GM18873 (cell line): ENCODE data around the gene LSM10.

ENCODE experiments used
- ATAC-seq: cut with Tn5 transposase; IDR thresholded peaks from one replicate; pipeline ENCODE4 v1.9.1; 2021; ENCODE audit warnings: mild to moderate bottlenecking, moderate library complexity, moderate number of reproducible peaks; ENCODE audit not compliant: unreplicated experiment, low FRiP score

The LSM10 gene

DNA sequence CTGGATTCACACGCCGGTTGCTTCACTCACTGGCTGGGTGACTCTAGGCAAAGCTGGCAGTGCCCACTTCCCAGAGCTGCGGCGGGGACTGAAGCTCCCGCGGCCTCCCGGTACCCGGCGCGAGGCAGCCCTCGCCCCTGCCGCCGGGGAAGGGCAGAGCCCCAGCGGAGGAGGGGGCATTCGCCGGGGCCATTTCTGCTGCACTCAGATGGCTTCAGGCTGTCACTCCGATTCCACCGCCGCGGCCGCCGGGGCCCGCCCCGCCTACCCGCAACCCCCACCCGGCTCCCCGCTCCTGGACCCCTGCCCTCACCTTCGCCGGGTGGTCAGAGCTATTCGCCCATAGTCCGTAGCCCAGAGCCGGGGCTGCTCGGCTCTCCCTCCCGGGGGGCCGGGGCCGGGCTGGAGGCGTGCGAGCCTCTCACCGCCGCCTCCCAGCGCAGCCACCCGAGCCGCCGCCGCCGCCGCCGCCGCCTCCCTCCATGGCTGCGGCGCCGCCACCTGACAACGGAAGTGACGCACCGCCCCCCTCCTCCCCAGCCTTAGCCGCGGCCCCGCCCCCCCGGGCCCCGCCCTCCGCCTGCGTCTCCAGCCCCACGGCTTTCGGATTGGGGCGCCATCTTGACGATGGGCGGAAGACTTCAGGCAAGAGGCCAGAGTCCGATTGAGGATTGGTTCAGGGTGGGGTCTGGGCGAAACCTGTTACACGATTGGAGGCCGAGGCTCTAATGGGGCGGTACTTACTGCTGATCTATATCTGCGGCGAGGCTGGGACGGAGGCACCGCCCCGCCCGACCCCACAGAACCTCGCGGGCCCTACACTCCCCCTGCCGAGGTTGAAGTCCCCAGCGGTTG lies 12.1 kb downstream of the LSM10 start, which contains the start of gene STK40:
STK40 (minus strand) TSS at position 515 of the 855 bp plus-strand sequence. CDS start 24,592 bp downstream, outside the sequence.
- peak; percentile 85 for ATAC-seq

- ATAC-seq = peak; percentile 3
Observed at GRCh38 chr1:36384542-36385409, 12.9 kb downstream of the LSM10 start.

DNA sequence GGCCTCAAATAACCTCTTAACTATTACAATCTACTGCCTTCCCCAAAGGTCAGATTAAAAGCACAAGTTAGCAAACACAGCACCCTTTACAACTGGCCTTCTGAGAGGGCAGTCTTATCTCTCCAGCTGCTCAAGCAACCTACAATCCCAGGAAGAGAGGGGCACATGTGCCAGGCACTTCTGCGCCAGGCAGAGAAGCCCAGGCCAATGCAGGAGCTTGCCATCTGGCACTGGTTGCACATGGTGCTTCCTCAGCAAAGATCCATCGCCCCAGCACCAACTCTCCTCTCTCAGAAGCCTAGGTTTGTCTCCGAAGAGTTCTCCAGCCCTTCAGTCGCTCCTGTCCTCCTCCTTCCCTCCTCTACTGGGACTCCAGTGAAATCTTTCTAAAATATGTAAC lies 14.5 kb downstream of the LSM10 start:
- no peak for ATAC-seq

- no peak for ATAC-seq
Observed at GRCh38 chr1:36382669-36383068, 15.0 kb downstream of the LSM10 start.

GRCh38 chr1:36382231-36382630 lies 15.5 kb downstream of the LSM10 start:
- ATAC-seq = no peak

DNA sequence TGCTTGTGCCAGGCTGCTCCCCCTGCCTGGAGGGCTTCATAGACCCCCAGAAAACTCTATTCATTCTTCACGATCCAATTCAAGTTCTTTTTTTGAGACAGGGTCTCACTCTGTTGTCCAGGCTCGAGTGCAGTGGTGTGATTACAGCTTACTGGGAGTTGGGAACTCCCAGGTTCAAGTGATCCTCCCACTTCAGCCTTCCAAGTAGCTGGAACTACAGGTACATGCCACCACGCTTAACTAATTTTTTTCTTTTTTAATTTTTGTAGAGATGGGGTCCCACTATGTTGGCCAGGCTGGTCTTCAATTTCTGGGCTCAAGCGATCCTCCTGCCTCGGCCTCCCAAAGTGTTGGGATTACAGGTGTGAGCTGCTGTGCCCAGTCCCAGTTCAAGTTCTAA lies 16.3 kb downstream of the LSM10 start:
- no peak for ATAC-seq

DNA sequence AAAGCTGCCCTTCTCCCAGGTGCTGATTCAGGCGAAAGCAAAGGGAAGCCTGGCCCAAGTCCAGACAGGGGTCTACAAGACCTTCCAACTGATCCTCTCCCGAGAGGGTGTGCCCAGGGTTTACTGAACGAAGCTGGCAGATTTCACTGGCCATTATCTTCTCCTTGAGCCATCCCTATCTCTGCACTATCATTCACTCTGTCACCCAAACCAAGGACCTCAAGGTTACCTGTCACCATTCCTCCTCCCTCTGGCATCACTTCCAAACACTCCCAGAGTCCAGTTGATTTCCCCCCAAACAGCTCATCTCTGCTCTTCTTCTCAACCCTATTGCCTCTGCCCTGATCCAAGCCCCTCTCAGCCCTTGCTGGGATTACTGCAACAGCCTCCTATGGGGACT lies 16.9 kb downstream of the LSM10 start:
- ATAC-seq = no peak

DNA sequence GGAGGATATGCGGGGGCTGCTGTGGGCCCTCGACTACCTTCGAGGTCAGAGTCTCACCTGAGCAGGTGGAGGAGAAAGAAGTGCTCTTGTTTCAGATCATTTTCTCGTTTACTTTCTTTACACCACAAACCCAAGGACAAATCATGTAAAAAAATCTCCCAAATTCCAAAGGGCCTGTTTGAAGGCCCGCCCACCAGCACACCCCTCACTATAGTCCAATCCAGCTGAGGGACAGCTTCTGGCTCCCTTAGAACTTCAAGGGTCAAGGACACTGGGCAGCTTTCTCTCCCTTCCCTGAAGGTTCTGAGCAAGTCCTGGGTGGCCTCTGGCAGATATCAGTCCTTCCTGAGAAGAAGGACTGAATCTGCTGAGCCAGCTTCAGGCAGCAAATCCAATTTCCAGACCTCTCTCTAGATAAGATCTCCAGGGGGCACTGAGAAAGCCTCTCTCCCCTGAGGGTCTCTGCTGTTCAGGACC lies 17.5 kb downstream of the LSM10 start:
- no peak for ATAC-seq

GRCh38 chr1:36377791-36378492 lies 19.8 kb downstream of the LSM10 start:
- ATAC-seq = no peak

DNA sequence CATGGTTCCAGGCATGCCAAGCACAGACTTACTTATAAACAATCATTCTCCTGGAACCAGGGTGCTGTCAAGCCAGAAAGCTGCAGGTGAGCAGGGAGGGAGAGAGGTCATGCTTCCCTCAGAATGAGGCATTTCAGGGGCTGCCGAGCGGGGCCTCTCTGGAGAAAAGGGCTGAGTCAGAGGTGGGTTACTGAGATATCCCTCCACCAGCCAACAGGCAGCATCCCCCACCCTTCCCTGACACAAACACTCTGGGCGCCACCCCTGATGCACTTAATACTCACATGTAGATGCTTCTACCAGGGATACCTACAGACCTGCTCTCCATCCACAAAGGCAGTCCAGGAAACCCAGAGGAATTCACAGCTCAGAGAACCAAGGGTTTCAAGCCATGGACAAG lies 25.1 kb downstream of the LSM10 start:
- ATAC-seq = no peak

GRCh38 chr1:36369061-36369861 lies 28.4 kb downstream of the LSM10 start:
- ATAC-seq = no peak

DNA sequence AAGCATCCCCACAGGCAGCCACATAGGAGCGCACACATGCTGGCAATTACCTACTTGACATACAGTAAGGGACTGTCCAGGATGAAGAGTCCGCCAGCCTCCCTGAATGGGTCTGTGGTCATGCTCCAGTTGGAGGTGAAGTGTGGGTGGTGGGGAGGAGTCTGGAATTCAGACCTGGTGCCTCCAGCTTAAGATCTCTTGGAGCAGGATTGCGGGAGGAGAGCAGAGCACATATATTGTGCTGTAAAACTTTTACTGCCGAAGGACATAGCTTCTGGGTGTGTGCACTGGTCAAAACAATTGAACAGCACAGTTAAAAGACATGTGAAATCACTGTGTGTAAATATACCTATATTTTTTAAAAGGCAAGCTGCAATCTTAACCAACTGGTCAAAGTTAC lies 29.9 kb downstream of the LSM10 start:
- ATAC-seq = no peak

DNA sequence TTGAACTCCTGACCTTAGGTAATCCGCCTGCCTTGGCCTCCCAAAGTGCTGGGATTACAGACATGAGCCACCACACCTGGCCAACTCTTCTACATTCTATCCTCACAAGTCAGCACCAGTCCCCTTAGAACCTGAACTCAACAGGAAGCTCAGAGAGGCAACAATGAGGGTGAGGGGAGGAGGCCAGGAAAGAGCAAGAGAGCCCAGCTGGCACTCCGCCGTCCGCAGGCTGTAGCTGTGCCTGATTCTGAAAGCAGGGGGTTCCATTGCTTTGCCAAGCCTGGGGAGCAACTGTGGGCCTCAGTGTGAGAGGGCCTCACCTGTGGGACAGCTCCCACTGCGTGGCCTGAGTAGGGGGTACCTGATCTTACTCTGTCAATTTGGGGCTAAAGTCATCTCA lies 30.6 kb downstream of the LSM10 start:
- ATAC-seq = no peak

- no peak for ATAC-seq
Observed at GRCh38 chr1:36366091-36366661, 31.5 kb downstream of the LSM10 start.

DNA sequence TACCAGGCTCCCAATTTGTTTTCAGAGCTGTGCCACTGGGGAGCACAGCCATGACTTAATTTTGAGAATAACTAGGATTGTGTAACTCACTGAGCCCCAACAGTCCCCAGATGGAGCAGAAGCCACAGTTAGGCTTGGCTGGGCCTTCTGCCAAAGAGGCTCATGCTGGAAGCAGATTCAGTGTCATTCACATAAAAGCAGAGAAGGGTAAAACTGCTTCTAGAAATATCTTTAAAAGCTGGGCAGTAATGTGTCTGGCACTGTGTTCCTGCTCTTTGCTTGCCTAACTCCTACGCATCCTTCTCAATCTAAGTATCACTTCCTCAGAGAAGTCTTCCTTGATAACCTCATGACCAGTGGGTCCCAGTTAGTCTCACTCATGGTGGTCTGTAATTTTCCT lies 32.3 kb downstream of the LSM10 start:
- no peak for ATAC-seq

GRCh38 chr1:36359911-36360550 lies 37.7 kb downstream of the LSM10 start:
- ATAC-seq = no peak

- no peak for ATAC-seq
Observed at GRCh38 chr1:36359383-36359782, 38.3 kb downstream of the LSM10 start.

DNA sequence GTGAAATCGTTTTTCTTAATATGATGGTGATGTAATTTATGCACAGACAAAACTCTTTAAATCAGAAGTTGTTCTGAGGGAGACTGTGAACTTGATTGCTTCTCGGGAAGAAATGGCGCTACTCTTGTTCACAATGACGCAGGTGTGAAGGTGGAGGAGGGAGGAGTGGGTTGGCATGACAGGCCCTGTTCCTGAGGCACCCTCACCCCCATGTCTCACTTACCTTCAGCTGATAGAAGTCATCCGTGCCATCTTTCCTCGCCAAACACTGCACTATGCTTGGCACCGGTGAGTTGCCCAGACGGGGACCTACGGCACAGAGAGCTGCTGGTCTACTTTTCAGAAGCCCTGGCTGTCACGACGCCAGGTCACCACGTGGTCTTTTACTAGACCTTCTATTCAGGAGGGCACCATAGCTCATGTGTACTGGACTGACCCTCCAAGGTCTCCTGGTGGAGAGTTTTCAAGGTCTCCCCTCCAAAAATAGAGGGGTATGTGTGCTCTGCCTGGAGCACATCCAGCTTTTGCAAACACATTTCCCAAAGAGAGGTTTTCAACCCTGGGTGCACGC lies 39.1 kb downstream of the LSM10 start:
- ATAC-seq = no peak

DNA sequence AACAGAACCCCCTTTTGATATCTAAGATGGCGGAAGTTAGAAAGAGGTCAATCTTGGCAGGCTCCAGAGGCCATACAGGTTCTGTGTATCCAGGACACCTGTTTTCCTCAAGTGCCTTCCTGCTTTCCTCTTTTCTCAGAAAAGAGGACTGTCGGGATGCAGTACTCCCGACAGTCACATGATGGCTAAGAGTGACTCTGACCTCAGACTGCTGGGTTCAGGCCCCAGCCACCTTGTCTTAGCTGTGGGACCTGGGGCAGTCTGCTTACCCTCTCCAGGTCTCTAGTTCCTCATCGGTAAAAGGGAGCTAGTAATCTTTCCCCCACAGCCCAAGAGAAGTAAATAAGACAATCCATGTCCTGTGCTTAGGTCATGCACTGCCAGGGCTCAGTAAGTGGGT lies 41.9 kb downstream of the LSM10 start:
- ATAC-seq = no peak
